Nephron progenitor cell (in vitro differentiated cells): Measurements from ENCODE around the gene RPS6KA2.
"Not testable (repeated sequence)": the region's sequence is repeated elsewhere in the genome, so short reads cannot be mapped to it uniquely, and the experiment has no call there.

ENCODE experiments used
- DNase-seq: peaks from one replicate; pipeline ENCODE4 v3.0.0; 2021
- H3K27ac Mint-ChIP-seq: 2 replicates; pipeline ENCODE4 v1.8.0; 2021; ENCODE audit warnings: mild to moderate bottlenecking, moderate library complexity, mixed read lengths
- H3K27me3 Mint-ChIP-seq: 2 replicates; pipeline ENCODE4 v1.8.0; 2021; ENCODE audit warnings: mild to moderate bottlenecking, low read depth, mixed read lengths; ENCODE audit not compliant: poor library complexity
- H3K36me3 Mint-ChIP-seq: 2 replicates; pipeline ENCODE4 v1.8.0; 2021; ENCODE audit warnings: low read depth, mixed read lengths
- H3K4me1 Mint-ChIP-seq: 2 replicates; pipeline ENCODE4 v1.8.0; 2021; ENCODE audit warnings: mixed read lengths
- H3K4me3 Mint-ChIP-seq: 2 replicates; pipeline ENCODE4 v1.8.0; 2021; ENCODE audit warnings: mild to moderate bottlenecking, moderate library complexity, mixed read lengths
- H3K9me3 Mint-ChIP-seq: 2 replicates; pipeline ENCODE4 v1.8.0; 2021; ENCODE audit warnings: mild to moderate bottlenecking, moderate library complexity, mixed read lengths
- CTCF ChIP-seq: fragments of 200-600 bp; sonication (generic); IDR thresholded peaks from 2 replicates; pipeline ENCODE4 v1.5.0; 2021; ENCODE audit warnings: antibody characterized with exemption

The RPS6KA2 gene

GRCh38 chr6:166402582-166403277, 224.3 kb downstream of the RPS6KA2 start:
- no peaks in the 10 kb centered on the region for H3K36me3 Mint-ChIP-seq

GRCh38 chr6:166400649-166401250, 226.3 kb downstream of the RPS6KA2 start:
- H3K9me3 Mint-ChIP-seq, H3K4me3 Mint-ChIP-seq, H3K36me3 Mint-ChIP-seq, H3K27me3 Mint-ChIP-seq, H3K27ac Mint-ChIP-seq: not testable (repeated sequence)
- peak; percentile 66 for TF ChIP-seq CTCF
- DNase-seq, result peak; percentile 64
- peaks cover 16% of the 10 kb centered on the region for H3K4me1 Mint-ChIP-seq

More at GRCh38 chr6:166402582-166403277, 224.3 kb downstream of the RPS6KA2 start:
- no peaks in the 10 kb centered on the region for H3K9me3 Mint-ChIP-seq
- no peak overlapping the region for H3K4me3 Mint-ChIP-seq
- H3K27me3 Mint-ChIP-seq, result peaks cover 3% of the 10 kb centered on the region
- H3K4me1 Mint-ChIP-seq, result peaks cover 19% of the 10 kb centered on the region
- peak overlapping the region; percentile 60 for H3K27ac Mint-ChIP-seq
- peak; percentile 30 for DNase-seq
- no peak for TF ChIP-seq CTCF

GRCh38 chr6:166400181-166400580, 226.9 kb downstream of the RPS6KA2 start:
- H3K27ac Mint-ChIP-seq, result no peak overlapping the region

GRCh38 chr6:166398348-166398747, 228.7 kb downstream of the RPS6KA2 start:
- Mint-ChIP-seq H3K4me1 (peaks cover 8% of the 10 kb centered on the region), H3K36me3 (no peaks in the 10 kb centered on the region), H3K9me3 (no peaks in the 10 kb centered on the region), H3K27me3 (peaks cover 3% of the 10 kb centered on the region), H3K27ac (no peak overlapping the region), H3K4me3 (no peak overlapping the region)
- no peak for DNase-seq
- TF ChIP-seq CTCF, result no peak

More at GRCh38 chr6:166400181-166400580, 226.9 kb downstream of the RPS6KA2 start:
- Mint-ChIP-seq H3K36me3 (no peaks in the 10 kb centered on the region), H3K4me3 (no peak overlapping the region), H3K27me3 (peaks cover 3% of the 10 kb centered on the region), H3K9me3 (no peaks in the 10 kb centered on the region), H3K4me1 (peaks cover 11% of the 10 kb centered on the region)
- DNase-seq, result no peak
- TF ChIP-seq CTCF, result no peak

- TF ChIP-seq CTCF, result no peak
- Mint-ChIP-seq H3K4me1 (peaks cover 5% of the 10 kb centered on the region), H3K36me3 (no peaks in the 10 kb centered on the region), H3K9me3 (no peaks in the 10 kb centered on the region), H3K27me3 (peaks cover 1% of the 10 kb centered on the region), H3K27ac (no peak overlapping the region), H3K4me3 (no peak overlapping the region)
- DNase-seq, result no peak
Measured at GRCh38 chr6:166397849-166398248, 229.2 kb downstream of the RPS6KA2 start.

- Mint-ChIP-seq H3K4me1 (no peaks in the 10 kb centered on the region), H3K27me3 (no peaks in the 10 kb centered on the region), H3K9me3 (no peaks in the 10 kb centered on the region), H3K36me3 (no peaks in the 10 kb centered on the region), H3K27ac (no peak overlapping the region), H3K4me3 (no peak overlapping the region)
- no peak for TF ChIP-seq CTCF
- DNase-seq, result no peak
Measured at GRCh38 chr6:166395778-166396177, 231.3 kb downstream of the RPS6KA2 start.
